ENCODE data around the gene TPPP2. TPM values are rescaled to one million over a fixed set of nuclear protein-coding genes. Genes with fewer than 3 reads are reported as not detected.
"Not testable (repeated sequence)": the region's sequence is repeated elsewhere in the genome, so short reads cannot be mapped to it uniquely, and the experiment has no call there.

TPPP2 gene
- total and polyA plus RNA-seq, 2 donors (not counting 1 experiment from before 2014, with no cell fraction given), result not detected

DNA sequence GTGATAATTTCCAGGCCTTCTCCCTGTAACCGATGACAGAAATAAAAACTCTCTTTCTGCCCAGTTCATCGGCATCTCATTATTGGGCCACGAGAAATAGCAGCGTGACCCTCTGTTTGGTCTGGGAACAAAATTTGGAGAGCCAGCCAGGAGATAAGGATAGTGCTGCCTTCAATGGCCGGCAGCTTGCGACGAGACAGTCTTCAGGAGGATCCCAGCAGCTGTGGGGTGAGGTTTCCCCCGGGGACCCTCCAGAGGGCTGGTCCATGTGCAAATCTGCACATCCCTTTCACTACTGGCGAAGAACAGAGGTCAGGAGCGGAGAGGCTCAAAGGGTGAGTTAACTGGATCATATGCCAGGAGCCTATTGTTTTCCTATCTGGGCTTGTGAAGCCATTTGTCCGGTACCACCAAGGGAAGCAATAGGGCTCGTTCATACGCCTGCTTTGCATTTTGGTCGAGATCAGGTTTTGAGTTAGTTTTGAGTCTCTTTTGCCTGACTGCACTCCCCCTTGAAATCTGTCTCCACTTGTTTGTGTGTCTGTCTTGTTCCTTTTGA, 26.1 kb upstream of the TPPP2 start:
- H3K4me3 Mint-ChIP-seq, result no peak overlapping the region
- Histone ChIP-seq H4K20me1 (ENCODE audit: control insufficient read depth, insufficient read depth, low read length, poor library complexity, severe bottlenecking) (no peaks in the 10 kb centered on the region), H3K4me1 (ENCODE audit: control insufficient read depth in 2 of 2, insufficient read depth in 2 of 2, low read length in 2 of 2) (no peaks in the 10 kb centered on the region), H2AFZ (ENCODE audit: insufficient read depth, low read depth, low read length, poor library complexity, severe bottlenecking) (no peak overlapping the region), H3K27me3 (replicated peaks in 1 of 4; ENCODE audit: control extremely low read depth in 1 of 4, control insufficient read depth in 3 of 4, insufficient read depth in 4 of 4, low read length in 3 of 4) (no peaks in the 10 kb centered on the region), H3K9ac (ENCODE audit: low read length) (no peak overlapping the region), H3K36me3 (replicated peaks in 1 of 2; ENCODE audit: control extremely low read depth in 1 of 2, control insufficient read depth in 1 of 2, extremely low read depth in 1 of 2, insufficient read depth in 2 of 2, low read length in 1 of 2) (no peaks in the 10 kb centered on the region), H3K4me3 (ENCODE audit: control extremely low read depth in 1 of 5, extremely low read depth in 1 of 5, insufficient read depth in 1 of 5, low read depth in 2 of 5, low read length in 4 of 5) (no peak overlapping the region), H3K79me2 (ENCODE audit: control insufficient read depth, insufficient read depth, low read length) (no peaks in the 10 kb centered on the region), H3K9me3 (ENCODE audit: control extremely low read depth in 1 of 3, control insufficient read depth in 2 of 3, insufficient read depth in 1 of 3, low read length in 2 of 3) (no peaks in the 10 kb centered on the region), H3K4me2 (replicated peaks; ENCODE audit: low read depth, low read length, poor library complexity, severe bottlenecking) (no peak overlapping the region), H3K27ac (ENCODE audit: low read length in 2 of 2) (no peak overlapping the region)
- POLR2A ChIA-PET, result no interaction called here
- no peak for TF ChIP-seq EZH2 (IDR thresholded peaks at IDR 0.05; ENCODE audit: borderline replicate concordance, insufficient read depth, low read depth, low read length, poor library complexity, severe bottlenecking)
- TF ChIP-seq, protein P1, sequence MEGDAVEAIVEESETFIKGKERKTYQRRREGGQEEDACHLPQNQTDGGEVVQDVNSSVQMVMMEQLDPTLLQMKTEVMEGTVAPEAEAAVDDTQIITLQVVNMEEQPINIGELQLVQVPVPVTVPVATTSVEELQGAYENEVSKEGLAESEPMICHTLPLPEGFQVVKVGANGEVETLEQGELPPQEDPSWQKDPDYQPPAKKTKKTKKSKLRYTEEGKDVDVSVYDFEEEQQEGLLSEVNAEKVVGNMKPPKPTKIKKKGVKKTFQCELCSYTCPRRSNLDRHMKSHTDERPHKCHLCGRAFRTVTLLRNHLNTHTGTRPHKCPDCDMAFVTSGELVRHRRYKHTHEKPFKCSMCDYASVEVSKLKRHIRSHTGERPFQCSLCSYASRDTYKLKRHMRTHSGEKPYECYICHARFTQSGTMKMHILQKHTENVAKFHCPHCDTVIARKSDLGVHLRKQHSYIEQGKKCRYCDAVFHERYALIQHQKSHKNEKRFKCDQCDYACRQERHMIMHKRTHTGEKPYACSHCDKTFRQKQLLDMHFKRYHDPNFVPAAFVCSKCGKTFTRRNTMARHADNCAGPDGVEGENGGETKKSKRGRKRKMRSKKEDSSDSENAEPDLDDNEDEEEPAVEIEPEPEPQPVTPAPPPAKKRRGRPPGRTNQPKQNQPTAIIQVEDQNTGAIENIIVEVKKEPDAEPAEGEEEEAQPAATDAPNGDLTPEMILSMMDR (IDR thresholded peaks at IDR 0.05), result no peak
- intact Hi-C loops (cut with micrococcal nuclease), result no loop called here
- no peak overlapping the region for H3K27ac Mint-ChIP-seq
- no peaks in the 10 kb centered on the region for H3K27me3 Mint-ChIP-seq
- CTCF ChIA-PET, result interaction anchor here (1.4 to 5.1 kb wide), 4 partner anchors 11 to 105 kb away, joined by 3 to 44 read pairs (median 4); no protein-coding TSS in a partner anchor
- no peaks in the 10 kb centered on the region for H3K9me3 Mint-ChIP-seq (ENCODE audit: insufficient read depth)
- DNase-seq (no peak), ATAC-seq (ENCODE audit: low read depth) (no peak)
- H3K4me1 Mint-ChIP-seq, result no peaks in the 10 kb centered on the region
- 91% methylated on average over 12 of the region's 14 CpGs for WGBS (ENCODE audit: insufficient coverage)

DNA sequence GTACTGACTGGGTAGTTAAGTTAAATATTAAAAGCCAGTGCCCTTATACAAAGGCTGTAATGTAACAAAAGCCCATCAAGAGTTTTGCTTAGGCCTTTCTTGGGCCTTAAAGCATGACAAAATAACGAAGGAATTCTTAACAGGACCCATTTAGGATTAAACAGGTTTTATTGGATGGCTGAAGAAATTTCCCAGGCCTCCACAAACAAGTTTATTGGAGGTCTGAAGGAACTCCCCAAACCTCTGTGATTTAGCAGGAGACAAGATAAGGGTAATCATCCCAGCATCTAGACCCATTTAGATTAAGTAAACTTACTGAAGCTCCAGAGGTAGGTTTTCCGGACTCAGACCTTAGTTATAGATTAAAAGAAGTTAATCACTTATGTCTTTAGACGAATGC, 20.3 kb upstream of the TPPP2 start:
- H3K27me3 Mint-ChIP-seq, result peaks cover 22% of the 10 kb centered on the region
- CTCF ChIA-PET, result interaction anchor here (10.8 to 15.1 kb wide), 2 partner anchors 32 to 96 kb away, joined by 305 to 348 read pairs; partner anchors contain the start of genes RNASE7 and TMEM253
- H3K4me3 ChIP-seq (ENCODE audit: control extremely low read depth in 1 of 5, extremely low read depth in 1 of 5, insufficient read depth in 1 of 5, low read depth in 2 of 5, low read length in 4 of 5); H3K4me1 ChIP-seq (ENCODE audit: control insufficient read depth in 2 of 2, insufficient read depth in 2 of 2, low read length in 2 of 2); H2AFZ ChIP-seq (ENCODE audit: insufficient read depth, low read depth, low read length, poor library complexity, severe bottlenecking); H3K9me3 Mint-ChIP-seq (ENCODE audit: insufficient read depth); H3K27ac ChIP-seq (ENCODE audit: low read length in 2 of 2); ATAC-seq (ENCODE audit: low read depth); H3K4me2 ChIP-seq (replicated peaks; ENCODE audit: low read depth, low read length, poor library complexity, severe bottlenecking); H3K4me1 Mint-ChIP-seq; DNase-seq; H3K9me3 ChIP-seq (ENCODE audit: control extremely low read depth in 1 of 3, control insufficient read depth in 2 of 3, insufficient read depth in 1 of 3, low read length in 2 of 3); H4K20me1 ChIP-seq (ENCODE audit: control insufficient read depth, insufficient read depth, low read length, poor library complexity, severe bottlenecking); H3K36me3 ChIP-seq (replicated peaks in 1 of 2; ENCODE audit: control extremely low read depth in 1 of 2, control insufficient read depth in 1 of 2, extremely low read depth in 1 of 2, insufficient read depth in 2 of 2, low read length in 1 of 2); H3K4me3 Mint-ChIP-seq; H3K27ac Mint-ChIP-seq; H3K79me2 ChIP-seq (ENCODE audit: control insufficient read depth, insufficient read depth, low read length); POLR2A ChIA-PET; H3K9ac ChIP-seq (ENCODE audit: low read length): not testable (repeated sequence)
- no CpG with 5 or more reads among the region's 3 CpGs for WGBS (ENCODE audit: insufficient coverage)
- H3K27me3 ChIP-seq (replicated peaks in 1 of 4; ENCODE audit: control extremely low read depth in 1 of 4, control insufficient read depth in 3 of 4, insufficient read depth in 4 of 4, low read length in 3 of 4), result peaks cover 0 to 11% (median 2%) of the 10 kb centered on the region in 4 experiments
- intact Hi-C loops (cut with micrococcal nuclease), result loop anchor here (5.0 kb wide), 1 partner anchor 548 kb away; no protein-coding TSS in a partner anchor

Data from B cell (primary cell).